GM18868 (cell line): Measurements from ENCODE around the gene MS4A18.

Experiments
- ATAC-seq: cut with Tn5 transposase; IDR thresholded peaks from one replicate; pipeline ENCODE4 v1.9.1; 2021; ENCODE audit warnings: mild to moderate bottlenecking, moderate library complexity; ENCODE audit not compliant: unreplicated experiment

The MS4A18 gene

DNA sequence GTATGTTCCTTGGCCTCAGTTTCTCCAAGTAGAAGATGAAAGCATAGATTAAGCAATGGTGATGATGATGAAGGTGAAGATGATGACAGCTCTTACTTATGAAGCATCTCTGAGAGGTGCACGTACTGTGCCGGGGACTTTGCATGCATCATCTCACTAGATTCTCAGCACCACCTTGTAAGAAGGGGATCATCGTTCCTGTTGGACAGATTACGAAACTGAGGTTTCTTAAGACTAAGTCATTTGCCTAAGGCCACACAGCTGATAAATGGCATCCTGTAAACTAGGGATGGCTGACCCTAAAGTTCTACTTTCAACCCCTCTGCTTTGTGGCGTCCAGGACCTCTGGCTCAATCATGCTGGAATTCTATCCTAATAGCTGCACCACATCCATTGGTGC is 40.8 kb downstream of the MS4A18 start:
- ATAC-seq: no peak

DNA sequence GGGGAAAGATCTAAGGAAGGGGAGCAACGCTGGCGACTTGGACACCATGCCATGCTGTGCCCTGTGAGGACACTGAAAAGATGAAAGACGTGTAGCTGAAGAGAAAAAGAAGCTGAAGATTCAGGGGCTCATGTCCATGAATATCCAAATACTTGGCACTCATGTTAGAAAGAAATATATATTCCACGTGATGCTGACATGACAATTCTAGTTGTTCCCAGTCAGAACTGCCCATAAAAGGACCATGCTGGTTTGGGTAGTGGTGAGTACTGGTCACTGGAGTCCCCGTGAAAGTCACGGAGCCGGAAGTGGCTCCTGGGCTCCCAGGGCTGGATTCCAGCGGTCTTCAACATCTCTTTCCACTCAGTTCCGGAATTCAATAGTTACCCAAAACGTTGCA is 42.0 kb downstream of the MS4A18 start:
- no peak for ATAC-seq

DNA sequence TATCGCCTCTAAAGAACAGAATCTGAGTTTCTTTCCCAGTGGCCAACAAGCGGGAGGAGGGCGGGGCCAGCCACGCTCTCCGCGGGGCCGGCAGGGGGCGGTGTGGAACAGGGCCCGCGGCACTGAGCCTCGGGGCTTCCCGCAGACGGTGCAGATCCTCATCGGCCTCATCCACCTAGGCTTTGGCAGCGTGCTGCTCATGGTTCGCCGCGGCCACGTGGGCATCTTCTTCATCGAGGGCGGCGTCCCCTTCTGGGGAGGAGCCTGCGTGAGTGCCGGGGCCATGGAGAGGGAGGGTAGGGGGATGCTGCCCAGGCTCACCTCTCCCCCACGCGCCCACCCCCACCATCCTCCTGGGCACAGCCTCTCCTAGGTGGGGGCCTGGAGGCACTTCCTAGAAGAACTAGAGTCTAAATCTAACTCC is 42.9 kb downstream of the MS4A18 start:
- ATAC-seq: no peak

DNA sequence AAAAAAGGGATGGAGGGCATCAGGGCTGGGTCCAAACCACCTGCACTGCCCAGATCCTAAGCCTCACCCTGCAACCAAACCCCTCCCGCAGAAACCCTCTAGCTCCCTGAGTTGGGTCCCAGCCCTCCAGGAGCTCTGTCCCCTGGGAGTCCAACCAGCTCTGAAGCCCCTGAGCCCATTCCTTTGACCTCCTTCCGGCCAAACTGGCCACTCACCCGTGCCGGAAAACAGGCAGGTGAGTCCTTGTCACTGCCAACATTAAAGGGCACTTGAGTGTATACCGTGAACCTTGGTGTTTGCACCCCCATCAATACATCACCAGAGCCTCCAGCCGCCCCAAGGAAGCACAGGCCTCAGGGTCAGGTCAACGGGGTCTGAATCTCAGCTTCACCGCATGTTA is 43.7 kb downstream of the MS4A18 start:
- ATAC-seq: no peak

DNA sequence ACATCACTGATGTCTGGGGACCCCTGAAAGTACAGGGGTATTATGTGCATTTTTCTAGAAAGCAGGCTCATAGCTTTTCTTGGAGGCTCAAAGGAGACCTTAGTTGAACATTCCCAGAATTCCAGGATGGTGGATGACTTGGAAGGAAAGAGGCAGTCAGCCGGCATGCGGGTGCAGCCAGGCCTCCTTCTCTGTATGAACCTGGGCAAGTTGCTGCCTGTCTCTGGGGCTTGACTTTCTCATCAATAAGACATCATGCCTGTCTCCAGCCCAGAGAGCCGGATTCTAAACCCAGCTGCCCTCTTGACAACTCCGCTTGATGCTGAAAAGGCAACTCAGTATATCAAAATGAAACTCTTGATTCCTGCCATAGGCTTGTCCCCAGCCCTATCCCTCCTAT is 44.8 kb downstream of the MS4A18 start:
- no peak for ATAC-seq

DNA sequence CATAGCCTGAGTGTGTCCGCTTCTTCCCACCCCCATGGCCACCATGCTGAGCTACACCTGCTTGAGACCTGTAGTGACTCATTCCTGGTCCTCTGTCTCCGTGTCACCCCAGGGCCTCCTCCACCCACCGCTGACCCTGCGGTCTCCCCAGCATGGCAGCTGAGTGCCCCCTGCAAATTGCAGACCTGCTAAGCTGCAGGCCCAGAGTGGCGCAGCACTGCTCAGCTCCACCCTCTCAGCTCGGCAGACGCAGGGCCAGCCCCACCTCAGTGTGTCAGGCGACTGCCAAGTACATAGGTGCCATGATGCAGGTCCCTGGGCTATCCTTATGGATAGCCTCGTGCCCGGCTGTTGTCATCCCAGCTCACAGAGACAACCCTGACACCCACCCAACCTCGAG is 45.3 kb downstream of the MS4A18 start:
- ATAC-seq: no peak

DNA sequence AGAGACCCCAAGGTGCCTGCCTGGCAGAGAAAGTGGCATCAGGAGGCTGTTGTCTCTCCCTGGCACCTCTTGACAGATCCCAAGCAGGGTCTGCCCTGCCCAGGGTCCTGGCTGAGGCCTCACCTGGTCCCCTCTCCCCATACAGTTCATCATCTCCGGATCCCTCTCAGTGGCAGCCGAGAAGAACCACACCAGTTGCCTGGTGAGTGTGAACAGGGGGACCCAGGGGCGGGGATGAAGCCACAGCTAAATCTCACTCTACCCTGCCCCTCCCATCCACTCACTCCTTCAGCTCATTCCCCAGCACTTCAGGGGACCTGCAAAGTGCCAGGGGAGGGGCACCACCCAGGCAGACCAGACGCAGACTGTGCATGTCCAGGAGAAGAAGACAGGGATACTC is 46.6 kb downstream of the MS4A18 start:
- no peak for ATAC-seq

DNA sequence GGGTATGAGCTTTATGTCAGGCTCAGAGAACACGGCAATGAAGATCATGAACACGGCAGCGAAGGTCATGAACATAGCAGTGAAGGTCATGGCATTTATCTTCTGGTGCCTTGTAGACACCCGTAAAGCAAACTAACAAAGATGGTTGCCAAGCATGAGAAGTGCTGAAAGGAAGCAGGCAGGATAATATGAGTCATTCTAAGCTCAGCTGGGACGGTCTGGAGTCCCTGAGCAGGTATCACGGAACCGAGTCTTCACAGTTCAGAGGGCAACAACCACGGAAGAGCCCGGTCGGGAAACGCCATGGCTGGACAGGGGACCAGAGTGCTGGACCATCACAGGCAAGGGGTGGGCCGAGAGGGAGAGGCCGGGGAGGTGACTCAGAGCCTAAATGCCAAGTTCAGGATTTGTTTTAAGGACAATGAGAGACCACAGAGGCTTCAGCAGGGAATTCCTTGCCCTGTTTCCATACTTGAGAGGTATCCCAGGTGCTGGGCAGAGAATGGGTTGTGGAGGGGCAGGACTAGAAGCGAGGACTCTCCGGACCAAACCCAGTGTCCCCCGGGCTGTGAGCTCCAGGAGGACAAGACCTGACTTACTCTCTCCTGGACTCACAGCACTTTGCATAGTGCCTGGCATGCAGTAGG is 47.5 kb downstream of the MS4A18 start:
- peak; percentile 46 for ATAC-seq

DNA sequence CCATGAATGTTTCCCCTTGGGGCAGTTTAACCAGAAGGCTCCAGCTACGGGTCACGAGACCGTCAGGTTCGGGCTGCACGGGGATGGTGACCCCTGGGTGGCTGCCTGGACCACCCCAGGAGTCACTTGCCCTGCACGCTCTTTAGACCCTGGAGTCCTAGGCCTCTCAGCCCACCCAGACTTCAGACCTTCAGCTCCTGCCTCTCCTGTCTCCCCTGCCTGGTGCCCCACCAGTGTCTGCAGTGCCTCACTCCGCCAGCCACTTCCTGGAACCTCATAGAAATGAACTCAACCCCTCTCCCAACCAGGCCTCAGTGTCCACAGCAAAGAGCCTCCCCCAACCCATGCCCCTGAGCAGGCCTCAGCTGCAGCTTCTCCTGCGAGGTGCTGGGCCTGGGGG is 48.1 kb downstream of the MS4A18 start:
- ATAC-seq: no peak

DNA sequence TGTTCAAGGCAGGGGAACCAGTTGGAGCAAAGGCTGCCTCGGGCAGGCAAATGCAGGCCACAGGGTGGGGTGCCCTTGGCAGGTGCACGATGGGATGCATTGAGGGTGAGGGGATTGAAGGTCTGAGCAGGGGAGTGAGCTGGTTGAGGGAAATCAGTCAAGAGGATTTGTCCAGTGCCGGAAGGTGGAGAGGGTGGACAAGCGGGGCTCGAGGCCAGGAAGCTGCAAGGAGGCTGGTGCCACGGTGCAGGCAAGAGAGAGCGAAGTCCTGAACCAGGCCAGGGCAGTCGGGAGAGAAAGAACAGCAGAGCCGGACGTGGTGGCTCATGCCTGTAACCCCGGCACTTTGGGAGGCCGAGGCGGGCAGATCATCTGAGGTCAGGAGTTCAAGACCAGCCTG is 50.2 kb downstream of the MS4A18 start:
- no peak for ATAC-seq

DNA sequence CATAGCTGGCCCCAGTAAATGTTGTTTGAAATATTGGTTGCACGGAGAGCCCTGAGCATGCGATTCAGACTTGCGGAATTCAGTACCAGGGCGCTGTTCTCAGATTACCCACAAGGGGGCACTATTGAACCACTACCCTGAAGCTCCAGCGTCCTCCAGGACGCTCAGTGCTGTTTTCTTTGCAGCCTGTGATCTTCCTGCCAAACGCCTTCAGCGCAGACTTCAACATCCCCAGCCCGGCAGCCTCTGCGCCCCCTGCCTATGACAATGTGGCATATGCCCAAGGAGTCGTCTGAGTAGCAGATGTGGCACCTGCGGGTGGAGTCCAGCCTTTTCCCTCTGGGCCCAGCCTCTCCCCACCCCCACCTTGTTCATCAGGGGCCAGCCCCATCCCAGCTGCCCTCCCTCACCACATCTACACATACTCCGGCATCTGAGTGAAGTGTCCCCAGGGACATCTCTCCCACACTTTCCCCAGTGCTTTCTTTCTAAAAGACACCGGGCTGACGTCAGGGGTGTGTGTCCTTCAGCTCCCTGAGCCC is 51.0 kb downstream of the MS4A18 start:
- peak; percentile 85 for ATAC-seq

DNA sequence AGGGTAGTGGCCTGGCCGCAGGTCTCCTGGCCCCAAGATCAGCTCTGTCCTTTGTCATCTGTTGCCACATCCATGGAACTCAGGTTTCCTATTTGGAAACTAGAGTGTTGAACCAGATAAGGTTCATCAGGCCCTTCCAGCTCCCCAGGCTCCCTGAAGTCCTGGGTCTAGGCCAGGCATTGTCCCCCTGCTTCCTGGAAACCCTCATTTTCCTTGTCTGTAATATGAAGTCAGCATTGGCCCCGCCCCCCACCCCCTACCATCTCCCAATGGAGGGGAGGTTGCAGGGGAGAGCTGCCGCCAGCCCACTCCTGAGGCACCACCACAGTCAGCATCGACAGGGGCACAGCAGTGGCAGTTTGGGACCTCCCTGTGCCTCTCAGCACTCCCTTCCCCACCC is 51.6 kb downstream of the MS4A18 start:
- ATAC-seq: no peak

DNA sequence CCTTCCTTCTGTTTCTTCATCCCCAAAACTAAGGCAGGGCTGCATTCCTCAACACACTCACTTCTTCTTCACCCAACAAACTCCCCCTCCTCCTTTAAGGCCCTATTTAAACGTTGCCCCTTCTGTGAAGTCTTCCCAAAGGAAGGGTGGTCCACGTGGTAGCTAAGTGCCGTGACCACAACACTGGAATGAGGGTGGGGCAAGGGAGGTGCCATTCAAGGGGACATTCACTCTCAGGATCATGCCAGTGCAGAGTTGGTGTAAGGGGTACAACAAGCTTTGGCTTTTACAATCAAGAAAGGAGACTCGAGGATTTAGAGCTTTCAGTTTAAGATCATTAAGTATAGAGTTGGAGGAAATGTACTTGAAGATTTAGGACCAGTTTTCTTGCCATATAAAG is 52.6 kb downstream of the MS4A18 start:
- ATAC-seq: no peak

DNA sequence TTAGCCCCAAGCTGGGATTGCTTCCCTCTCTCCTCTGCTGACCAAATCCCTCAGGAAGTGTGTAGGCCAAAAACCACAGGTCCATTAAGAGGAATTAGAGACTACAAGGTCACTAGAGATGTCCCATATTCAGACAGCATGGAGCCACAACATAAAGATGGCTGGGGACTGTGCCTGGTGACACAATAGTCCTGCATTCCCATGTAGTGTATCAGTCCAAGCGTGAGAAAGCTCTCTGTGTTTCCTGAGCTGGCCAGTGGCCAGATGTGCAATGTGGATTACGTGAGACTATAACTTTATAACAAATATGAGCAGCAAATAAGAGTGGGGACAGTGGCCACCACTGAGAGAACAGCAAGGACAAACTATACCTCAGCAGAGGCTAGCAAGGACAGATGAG is 53.1 kb downstream of the MS4A18 start:
- no peak for ATAC-seq

DNA sequence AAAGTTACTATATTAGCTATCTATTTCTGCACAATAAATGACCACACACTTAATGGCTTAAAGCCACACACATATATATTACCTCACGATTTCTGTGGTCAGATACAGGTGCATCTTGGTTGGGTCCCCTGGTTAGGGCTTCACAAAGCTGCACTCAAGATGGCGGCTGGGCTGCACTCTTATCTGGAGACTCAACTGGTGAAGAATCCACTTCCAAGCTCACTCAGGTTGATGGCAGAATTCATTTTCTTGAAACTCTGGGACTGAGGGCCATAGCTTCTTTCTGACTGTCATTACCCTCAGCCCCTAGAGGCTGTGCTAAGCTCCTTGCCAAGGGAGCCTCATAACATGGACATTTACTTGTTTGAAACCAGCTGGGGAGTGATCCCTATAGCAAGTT is 55.5 kb downstream of the MS4A18 start:
- no peak for ATAC-seq

DNA sequence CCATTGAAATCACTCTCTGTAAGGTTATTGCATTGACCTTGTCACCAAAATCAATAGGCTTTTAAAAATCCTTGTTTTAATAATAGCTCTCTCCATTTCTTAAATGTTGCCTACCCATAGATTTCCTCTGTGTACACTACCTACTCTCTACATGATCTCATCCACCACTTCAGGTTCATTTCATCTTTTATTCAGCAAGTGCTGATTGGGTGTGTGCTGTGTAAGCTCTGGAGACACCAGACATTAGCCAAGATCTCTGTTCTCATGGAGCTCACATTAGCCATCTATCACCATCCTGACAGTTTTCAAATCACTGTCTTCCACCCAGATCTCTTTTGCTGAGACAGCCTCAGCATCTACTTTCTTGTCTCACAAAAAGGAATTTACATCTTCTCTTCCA is 56.3 kb downstream of the MS4A18 start:
- no peak for ATAC-seq

DNA sequence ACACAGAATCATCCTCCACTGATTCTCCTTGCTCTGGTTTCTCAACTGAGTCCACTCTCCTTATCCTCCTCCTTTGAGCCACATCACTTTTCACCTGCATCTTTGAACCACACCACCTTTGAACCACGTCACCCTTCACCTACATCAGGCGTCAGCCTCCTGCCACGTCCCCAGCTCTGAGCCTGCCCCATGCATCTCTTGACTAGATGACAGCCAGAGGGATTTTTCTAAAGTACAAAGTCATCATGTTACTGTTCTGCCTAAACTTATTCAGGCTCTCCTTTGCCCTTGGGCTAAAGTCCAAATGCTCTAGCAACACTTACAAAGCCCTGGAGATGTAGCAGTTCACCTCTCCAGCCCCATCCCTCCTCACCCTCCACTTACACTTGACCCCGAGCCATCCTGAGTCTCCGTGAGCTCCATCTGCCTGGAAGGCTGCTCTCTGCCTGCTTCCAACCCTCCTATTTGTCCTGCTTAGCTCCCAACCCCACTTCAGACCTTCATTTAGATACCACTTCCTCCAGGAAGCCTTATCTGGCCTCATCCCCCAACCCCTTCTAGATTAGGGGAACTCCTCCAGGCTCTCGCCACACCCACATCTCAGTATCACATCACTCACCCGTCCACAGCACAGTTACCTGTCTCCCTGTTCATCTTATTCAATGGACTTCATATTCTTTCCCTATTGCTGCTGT is 56.9 kb downstream of the MS4A18 start:
- no peak for ATAC-seq

DNA sequence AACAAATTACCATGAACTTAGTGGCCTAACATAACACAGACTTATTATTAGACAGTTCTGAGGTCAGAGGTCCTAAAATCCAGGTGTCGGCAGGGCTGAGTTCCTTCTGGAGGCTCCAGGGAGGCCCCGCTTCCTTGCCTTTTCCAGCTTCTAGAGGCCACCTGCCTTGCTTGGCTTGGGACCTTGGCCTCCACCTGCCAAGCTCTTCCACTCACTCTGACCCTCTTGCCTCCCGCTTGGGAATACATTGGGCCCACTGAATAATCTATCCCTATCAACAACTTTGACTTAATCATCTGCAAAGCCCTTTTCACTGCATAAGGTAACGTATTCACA is 57.4 kb downstream of the MS4A18 start:
- no peak for ATAC-seq

DNA sequence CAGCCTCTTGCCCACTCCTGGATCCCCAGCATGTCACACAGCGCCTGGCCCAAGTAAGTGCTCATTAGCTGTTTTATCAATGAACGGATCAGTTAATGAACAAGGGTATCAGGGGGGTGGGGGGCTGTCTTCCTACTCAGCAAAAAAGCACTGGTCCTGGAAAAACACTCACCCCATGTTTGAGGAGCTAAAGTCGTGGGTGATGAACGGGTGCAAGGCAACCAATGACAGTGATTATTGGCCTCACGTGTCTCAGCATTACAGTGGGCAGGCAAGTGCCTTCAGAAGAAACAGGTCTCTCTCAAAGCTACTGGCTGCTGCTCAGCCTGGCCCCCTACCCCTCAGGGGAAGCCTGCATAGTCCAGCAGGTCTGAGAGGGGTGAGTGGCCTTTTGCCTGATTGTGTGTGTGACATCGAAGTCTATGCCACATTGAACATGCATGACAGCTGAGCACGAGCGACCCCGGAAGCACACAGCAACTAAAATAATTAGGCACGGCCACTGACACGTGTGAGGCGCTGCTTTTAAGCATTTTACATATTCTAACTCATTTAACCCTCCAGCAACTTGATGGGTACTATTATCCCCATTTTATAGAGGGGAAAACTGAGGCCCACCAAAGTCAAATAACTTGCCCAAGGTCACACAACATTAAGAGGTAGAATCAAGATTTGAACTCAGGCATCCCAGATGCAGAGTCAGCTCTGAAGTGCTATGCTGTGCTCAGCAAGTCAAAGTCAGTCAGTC is 58.0 kb downstream of the MS4A18 start:
- no peak for ATAC-seq

DNA sequence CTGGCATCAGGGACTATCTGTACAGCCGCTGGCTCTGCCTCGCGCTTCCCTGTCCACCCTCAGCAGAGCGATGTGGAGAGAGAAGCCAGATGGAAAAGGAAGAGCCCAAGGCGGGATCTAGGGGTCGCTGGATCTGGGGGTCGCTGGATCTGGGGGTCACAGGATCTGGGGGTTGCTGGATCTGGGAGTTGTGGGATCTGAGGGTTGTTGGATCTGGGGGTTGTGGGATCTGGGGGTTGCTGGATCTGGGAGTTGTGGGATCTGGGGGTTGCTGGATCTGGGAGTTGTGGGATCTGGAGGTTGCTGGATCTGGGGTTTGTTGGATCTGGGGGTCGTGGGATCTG is 58.6 kb downstream of the MS4A18 start:
- ATAC-seq: no peak

DNA sequence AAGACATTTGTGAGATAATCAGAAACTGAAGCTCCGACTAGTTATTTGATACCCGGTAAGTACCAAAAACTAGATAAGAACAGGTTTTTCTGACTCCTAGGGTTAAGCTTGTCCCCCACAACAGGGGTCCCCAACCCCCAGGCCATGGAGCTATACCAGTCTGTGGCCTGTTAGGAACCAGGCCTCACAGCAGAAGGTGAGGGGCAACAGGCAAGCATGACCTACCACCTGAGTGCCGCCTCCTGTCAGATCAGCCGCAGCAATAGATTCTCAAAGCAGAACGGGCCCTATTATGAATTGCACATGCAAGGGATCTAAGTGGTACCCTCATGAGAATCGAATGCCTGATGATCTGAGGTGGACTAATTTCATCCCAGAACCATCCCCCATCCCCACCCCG is 59.4 kb downstream of the MS4A18 start:
- ATAC-seq: no peak

DNA sequence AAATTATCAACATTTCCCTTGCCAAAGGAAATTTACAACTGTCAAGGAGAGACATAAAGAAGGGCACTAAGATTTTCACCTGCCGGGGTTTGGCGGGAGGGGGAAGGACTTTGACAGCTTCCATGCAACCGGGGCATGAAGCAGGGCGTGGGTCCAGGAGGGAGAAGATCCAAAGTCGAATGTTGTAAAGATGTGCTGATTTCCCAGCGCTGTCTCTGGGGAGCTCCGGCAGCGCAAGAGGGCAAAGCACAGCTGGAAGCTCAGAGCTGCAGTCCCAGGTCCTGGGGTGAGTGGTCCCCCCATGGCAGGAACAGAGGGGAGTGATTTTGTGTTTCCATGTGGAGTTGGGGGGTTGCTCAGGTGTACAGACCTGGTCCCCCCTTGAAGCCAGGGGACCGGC is 60.6 kb downstream of the MS4A18 start, which contains the start of gene MS4A10:
Gene MS4A10 (plus strand): TSS at position 198 of the 400 bp plus-strand sequence. CDS start 5,003 bp downstream, outside the sequence.
- no peak for ATAC-seq
